GM21786 (cell line): ENCODE results near the gene LTB4R2.

Source experiments
- ATAC-seq: cut with Tn5 transposase; IDR thresholded peaks from one replicate; pipeline ENCODE4 v1.9.1; 2021; ENCODE audit not compliant: unreplicated experiment

The LTB4R2 gene

GRCh38 chr14:24277071-24277470 is 32.9 kb upstream of the LTB4R2 start:
- ATAC-seq, result no peak

- no peak for ATAC-seq
Observed at GRCh38 chr14:24277606-24278321, 32.2 kb upstream of the LTB4R2 start.

GRCh38 chr14:24278424-24278823 is 31.5 kb upstream of the LTB4R2 start:
- no peak for ATAC-seq

- ATAC-seq, result peak; percentile 81
Observed at GRCh38 chr14:24279301-24280186, 30.4 kb upstream of the LTB4R2 start.

- ATAC-seq, result no peak
Observed at GRCh38 chr14:24280797-24281460, 29.0 kb upstream of the LTB4R2 start.

GRCh38 chr14:24281636-24282035 is 28.3 kb upstream of the LTB4R2 start:
- no peak for ATAC-seq

- no peak for ATAC-seq
Observed at GRCh38 chr14:24282736-24283135, 27.2 kb upstream of the LTB4R2 start.

GRCh38 chr14:24283796-24284460 is 26.0 kb upstream of the LTB4R2 start:
- no peak for ATAC-seq

GRCh38 chr14:24284501-24285035 is 25.4 kb upstream of the LTB4R2 start:
- ATAC-seq, result no peak

- ATAC-seq, result no peak
Observed at GRCh38 chr14:24285351-24285750, 24.6 kb upstream of the LTB4R2 start.

GRCh38 chr14:24286996-24287395 is 22.9 kb upstream of the LTB4R2 start:
- ATAC-seq, result no peak

GRCh38 chr14:24289649-24290280 is 20.2 kb upstream of the LTB4R2 start:
- peak; percentile 93 for ATAC-seq

- ATAC-seq, result no peak
Observed at GRCh38 chr14:24290746-24291145, 19.2 kb upstream of the LTB4R2 start.

- ATAC-seq, result no peak
Observed at GRCh38 chr14:24291446-24292117, 18.4 kb upstream of the LTB4R2 start.

GRCh38 chr14:24292118-24292807 is 17.7 kb upstream of the LTB4R2 start:
- no peak for ATAC-seq

GRCh38 chr14:24293525-24293924 is 16.4 kb upstream of the LTB4R2 start:
- ATAC-seq, result no peak

GRCh38 chr14:24296341-24297157 is 13.4 kb upstream of the LTB4R2 start:
- ATAC-seq, result peak; percentile 48

GRCh38 chr14:24297190-24297964 is 12.6 kb upstream of the LTB4R2 start:
- ATAC-seq, result peak; percentile 18
